HepG2 (cell line): ENCODE measurements around the gene REPS2. TPM values are rescaled to one million over a fixed set of nuclear protein-coding genes. Genes with fewer than 3 reads are reported as not detected.

Source experiments
- ARID3A ChIP-seq: IDR thresholded peaks from 2 replicates; pipeline ENCODE4 v1.6.1; 2012; ENCODE audit warnings: low read depth, low read length, improper control_type of control experiment
- DZIP1 ChIP-seq: sonication (generic); formaldehyde crosslinking; IDR thresholded peaks from 2 replicates; pipeline ENCODE4 v1.5.0; 2020; ENCODE audit warnings: mild to moderate bottlenecking, missing genetic modification reagents
- SNAI1 ChIP-seq: sonication (generic); formaldehyde crosslinking; IDR thresholded peaks from 2 replicates; pipeline ENCODE4 v1.5.0; 2020; ENCODE audit warnings: mild to moderate bottlenecking, missing genetic modification reagents, borderline replicate concordance
- TSC22D2 ChIP-seq: sonication (generic); formaldehyde crosslinking; IDR thresholded peaks from 2 replicates; pipeline ENCODE4 v1.5.1; 2020; ENCODE audit warnings: missing genetic modification reagents, mild to moderate bottlenecking, borderline replicate concordance
- ZNF672 ChIP-seq: sonication (generic); formaldehyde crosslinking; IDR thresholded peaks from 2 replicates; pipeline ENCODE4 v1.8.1; 2022; ENCODE audit warnings: missing genetic modification reagents
- polyA plus RNA-seq, 8 experiments: library from polyadenylated mRNA; depleted of rRNA in 3 of 8; stranded (reverse) in 7 of 8; unstranded in 1 of 8; fragments of >200 nt; fragmentation: Illumina TruSeq in 4 of 8; extraction: Trizol in 4 of 8; gene quantifications; 2 replicates each; pipeline versions ENCODE4 v1.2.1 to v1.2.3, GENCODE V29; 2011 to 2016; ENCODE audit warnings: low read depth in 4 of 8, missing spikeins in 1 of 8, mixed read lengths in 1 of 8; ENCODE audit not compliant: insufficient read depth in 1 of 8
- total RNA-seq, 5 experiments: library from RNA; depleted of rRNA; stranded (reverse); fragments of >200 nt; fragmentation: Illumina TruSeq; extraction: Trizol; gene quantifications; 2 replicates each; pipeline ENCODE4 v1.2.3, GENCODE V29; 2016; ENCODE audit warnings: low read depth in 1 of 5
- TF ChIP-seq, protein P1 (sequence below): sonication (generic); formaldehyde crosslinking; IDR thresholded peaks from 2 replicates; pipeline ENCODE4 v1.4.0; 2020; ENCODE audit warnings: missing genetic modification reagents, borderline replicate concordance

REPS2 gene
- total and polyA plus RNA-seq, 2 of the 13 experiments (the other 11 are each of a cell fraction or from before 2014, with no cell fraction given) = 0.05 to 0.58 TPM

DNA sequence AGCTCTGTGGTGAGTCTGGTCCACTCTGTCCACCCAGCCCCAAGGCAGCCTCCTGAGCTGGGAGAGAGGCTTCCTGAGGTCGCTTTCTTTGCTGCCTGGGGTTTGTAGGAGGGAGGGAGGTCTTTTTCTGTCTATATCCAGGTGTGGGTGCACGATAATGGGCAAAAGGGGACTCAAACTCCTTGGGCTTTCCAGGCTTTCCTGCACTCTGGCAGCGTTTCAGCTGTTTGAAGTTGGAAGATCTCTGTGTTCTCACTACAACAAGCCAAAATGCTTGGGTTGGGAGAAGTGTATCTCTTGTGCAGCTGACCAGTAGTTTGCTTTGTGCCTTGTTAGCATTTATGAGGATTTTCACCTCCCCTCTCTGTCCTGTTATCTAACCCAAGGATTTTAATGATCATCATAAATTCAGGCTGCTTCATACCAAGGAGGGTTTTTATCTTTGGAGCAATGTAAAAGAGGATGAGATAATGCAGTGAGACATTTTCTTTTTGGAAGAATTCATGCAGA, 126.3 kb downstream of the REPS2 start (continued):
- TF ChIP-seq DZIP1 = no peak
- TF ChIP-seq, protein P1, sequence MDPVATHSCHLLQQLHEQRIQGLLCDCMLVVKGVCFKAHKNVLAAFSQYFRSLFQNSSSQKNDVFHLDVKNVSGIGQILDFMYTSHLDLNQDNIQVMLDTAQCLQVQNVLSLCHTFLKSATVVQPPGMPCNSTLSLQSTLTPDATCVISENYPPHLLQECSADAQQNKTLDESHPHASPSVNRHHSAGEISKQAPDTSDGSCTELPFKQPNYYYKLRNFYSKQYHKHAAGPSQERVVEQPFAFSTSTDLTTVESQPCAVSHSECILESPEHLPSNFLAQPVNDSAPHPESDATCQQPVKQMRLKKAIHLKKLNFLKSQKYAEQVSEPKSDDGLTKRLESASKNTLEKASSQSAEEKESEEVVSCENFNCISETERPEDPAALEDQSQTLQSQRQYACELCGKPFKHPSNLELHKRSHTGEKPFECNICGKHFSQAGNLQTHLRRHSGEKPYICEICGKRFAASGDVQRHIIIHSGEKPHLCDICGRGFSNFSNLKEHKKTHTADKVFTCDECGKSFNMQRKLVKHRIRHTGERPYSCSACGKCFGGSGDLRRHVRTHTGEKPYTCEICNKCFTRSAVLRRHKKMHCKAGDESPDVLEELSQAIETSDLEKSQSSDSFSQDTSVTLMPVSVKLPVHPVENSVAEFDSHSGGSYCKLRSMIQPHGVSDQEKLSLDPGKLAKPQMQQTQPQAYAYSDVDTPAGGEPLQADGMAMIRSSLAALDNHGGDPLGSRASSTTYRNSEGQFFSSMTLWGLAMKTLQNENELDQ (CRISPR knock-in tag) = no peak
- TF ChIP-seq ZNF672 = no peak
- no peak for TF ChIP-seq TSC22D2
- no peak for TF ChIP-seq ARID3A
- no peak for TF ChIP-seq SNAI1 (CRISPR knock-in tag)
